ENCODE data around the gene FMNL2.
A peak's percentile ranks its signal among the peaks of the same experiment; 100 is the strongest.

Gene FMNL2

GRCh38 chr2:152623775-152624174 lies 288.8 kb downstream of the FMNL2 start:
- no peak for DNase-seq

GRCh38 chr2:152624805-152625204 lies 289.8 kb downstream of the FMNL2 start:
- DNase-seq, result no peak

- no peak for DNase-seq
Observed at GRCh38 chr2:152626911-152627339, 292.0 kb downstream of the FMNL2 start.

- peak; percentile 64 for DNase-seq
Observed at GRCh38 chr2:152627351-152627957, 292.5 kb downstream of the FMNL2 start.

GRCh38 chr2:152629202-152629601 lies 294.2 kb downstream of the FMNL2 start:
- DNase-seq, result no peak

GRCh38 chr2:152630466-152630865 lies 295.5 kb downstream of the FMNL2 start:
- DNase-seq, result no peak

- DNase-seq, result no peak
Observed at GRCh38 chr2:152632736-152633135, 297.8 kb downstream of the FMNL2 start.

GRCh38 chr2:152635635-152636298 lies 300.8 kb downstream of the FMNL2 start:
- peak; percentile 33 for DNase-seq

GRCh38 chr2:152637251-152637650 lies 302.3 kb downstream of the FMNL2 start:
- no peak for DNase-seq

GRCh38 chr2:152638056-152638455 lies 303.1 kb downstream of the FMNL2 start:
- no peak for DNase-seq

- DNase-seq, result no peak
Observed at GRCh38 chr2:152638590-152638989, 303.6 kb downstream of the FMNL2 start.

GRCh38 chr2:152644189-152644873 lies 309.4 kb downstream of the FMNL2 start:
- no peak for DNase-seq

GRCh38 chr2:152646264-152646663 lies 311.3 kb downstream of the FMNL2 start:
- DNase-seq, result no peak

- DNase-seq, result no peak
Observed at GRCh38 chr2:152646775-152647174, 311.8 kb downstream of the FMNL2 start.

GRCh38 chr2:152647552-152647951 lies 312.6 kb downstream of the FMNL2 start:
- peak; percentile 2 for DNase-seq

- DNase-seq, result peak; percentile 6
Observed at GRCh38 chr2:152648336-152648735, 313.4 kb downstream of the FMNL2 start.

GRCh38 chr2:152649997-152650396 lies 315.0 kb downstream of the FMNL2 start:
- DNase-seq, result no peak

GRCh38 chr2:152650768-152651371 lies 315.9 kb downstream of the FMNL2 start:
- DNase-seq, result no peak

GRCh38 chr2:152651834-152652233 lies 316.9 kb downstream of the FMNL2 start:
- no peak for DNase-seq

GRCh38 chr2:152655880-152656279 lies 320.9 kb downstream of the FMNL2 start:
- no peak for DNase-seq

GRCh38 chr2:152657043-152657442 lies 322.1 kb downstream of the FMNL2 start:
- DNase-seq, result no peak

- no peak for DNase-seq
Observed at GRCh38 chr2:152658221-152658620, 323.2 kb downstream of the FMNL2 start.

GRCh38 chr2:152661076-152661475 lies 326.1 kb downstream of the FMNL2 start:
- DNase-seq, result no peak

- no peak for DNase-seq
Observed at GRCh38 chr2:152664725-152665124, 329.8 kb downstream of the FMNL2 start.
